CD4-positive, alpha-beta memory T cell (primary cell): ENCODE results near the gene ALOX12B. TPM values are rescaled to one million over a fixed set of nuclear protein-coding genes. Genes with fewer than 3 reads are reported as not detected.

Experiments
- microRNA-seq: library from miRNA; unstranded; fragments of <30 nt; microRNA quantifications from one replicate; pipeline ENCODE4 v1.2.0, GENCODE V29; 2021; ENCODE audit warnings: borderline replicate concordance, borderline number of aligned reads, borderline microRNAs expressed, mixed read lengths
- polyA plus RNA-seq, 2 donors: library from polyadenylated mRNA; unstranded; fragments of 300-500 nt; fragmentation: Illumina TruSeq; gene quantifications; one replicate each; pipeline ENCODE4 v1.2.3, GENCODE V29; 2021
- total RNA-seq, 2 experiments: library from RNA; stranded (reverse); gene quantifications; one replicate each; pipeline ENCODE4 v1.2.3, GENCODE V29; 2021

ALOX12B gene
- total and polyA plus RNA-seq, 4 experiments from 2014 or later, result 0.44 to 0.79 TPM; not detected in 2

Small RNAs within 50 kb of the gene (microRNA-seq; reads per million reads assigned to microRNA genes)
- gene MIR4314, result not detected

Other genes with a start within 250 kb of the ALOX12B start
- gene TMEM88, start 232.7 kb downstream of the ALOX12B start, total RNA-seq, result 1 to 10 TPM; 6.2 to 7.9 TPM
- gene TMEM88, start 232.7 kb downstream of the ALOX12B start, polyA plus RNA-seq, result not detected
- 10 to 100 TPM; 23.1 to 25.8 TPM for gene NAA38, start 230.2 kb downstream of the ALOX12B start, total RNA-seq
- gene NAA38, start 230.2 kb downstream of the ALOX12B start, polyA plus RNA-seq, result 100 to 1,000 TPM; 139 to 149 TPM
- gene CYB5D1, start 229.7 kb downstream of the ALOX12B start, total RNA-seq, result 10 to 100 TPM in 1 of 2 experiments, 1 to 10 TPM in 1; 8.7 to 11.4 TPM
- 1 to 10 TPM; 5.1 to 5.2 TPM for gene CYB5D1, start 229.7 kb downstream of the ALOX12B start, polyA plus RNA-seq
- 100 to 1,000 TPM; 274 to 287 TPM for gene CHD3, start 198.9 kb downstream of the ALOX12B start, total RNA-seq
- 10 to 100 TPM in 1 of 2 donors, under 1 TPM in 1; 0.84 to 24.4 TPM for gene CHD3, start 198.9 kb downstream of the ALOX12B start, polyA plus RNA-seq
- gene RNF227, start 171.4 kb downstream of the ALOX12B start, total RNA-seq, result 1 to 10 TPM; 6.7 to 7.4 TPM
- gene RNF227, start 171.4 kb downstream of the ALOX12B start, polyA plus RNA-seq, result 1 to 10 TPM; 2.3 to 3.6 TPM
- gene KCNAB3, start 157.9 kb downstream of the ALOX12B start, total RNA-seq, result 10 to 100 TPM; 13.4 to 14.4 TPM
- under 1 TPM in 1 of 2 donors, not detected in 1; 0.53 TPM for gene KCNAB3, start 157.9 kb downstream of the ALOX12B start, polyA plus RNA-seq
- gene TRAPPC1, start 155.8 kb downstream of the ALOX12B start, total RNA-seq, result 100 to 1,000 TPM; 116 TPM
- 100 to 1,000 TPM; 239 to 240 TPM for gene TRAPPC1, start 155.8 kb downstream of the ALOX12B start, polyA plus RNA-seq
- 10 to 100 TPM; 29.7 to 30.1 TPM for gene CNTROB, start 155.5 kb downstream of the ALOX12B start, total RNA-seq
- gene CNTROB, start 155.5 kb downstream of the ALOX12B start, polyA plus RNA-seq, result 10 to 100 TPM in 1 of 2 donors, 1 to 10 TPM in 1; 3.9 to 12.6 TPM
- gene GUCY2D, start 85.1 kb downstream of the ALOX12B start, total RNA-seq, result not detected
- under 1 TPM; 0.18 TPM for gene GUCY2D, start 85.1 kb downstream of the ALOX12B start, polyA plus RNA-seq
- gene ALOX15B, start 48.7 kb downstream of the ALOX12B start, total RNA-seq, result under 1 TPM in 1 of 2 experiments, not detected in 1; 0.15 TPM
- not detected for gene ALOX15B, start 48.7 kb downstream of the ALOX12B start, polyA plus RNA-seq
- under 1 TPM; 0.32 to 0.33 TPM for gene ALOXE3, start 30.8 kb upstream of the ALOX12B start, total RNA-seq
- gene ALOXE3, start 30.8 kb upstream of the ALOX12B start, polyA plus RNA-seq, result under 1 TPM in 1 of 2 donors, not detected in 1; 0.20 TPM
- not detected for gene HES7, start 36.4 kb upstream of the ALOX12B start, total RNA-seq
- gene HES7, start 36.4 kb upstream of the ALOX12B start, polyA plus RNA-seq, result not detected
- 10 to 100 TPM; 78.9 to 79.4 TPM for gene PER1, start 64.7 kb upstream of the ALOX12B start, total RNA-seq
- gene PER1, start 64.7 kb upstream of the ALOX12B start, polyA plus RNA-seq, result 10 to 100 TPM in 1 of 2 donors, 1 to 10 TPM in 1; 3.7 to 18.6 TPM
- 100 to 1,000 TPM; 190 to 203 TPM for gene VAMP2, start 75.2 kb upstream of the ALOX12B start, total RNA-seq
- 100 to 1,000 TPM in 1 of 2 donors, 10 to 100 TPM in 1; 41.6 to 106 TPM for gene VAMP2, start 75.2 kb upstream of the ALOX12B start, polyA plus RNA-seq
- 10 to 100 TPM; 25.0 to 25.3 TPM for gene TMEM107, start 88.7 kb upstream of the ALOX12B start, total RNA-seq
- 10 to 100 TPM; 42.4 to 43.7 TPM for gene TMEM107, start 88.7 kb upstream of the ALOX12B start, polyA plus RNA-seq
- 10 to 100 TPM; 19.2 to 19.4 TPM for gene BORCS6, start 102.5 kb upstream of the ALOX12B start, total RNA-seq
- 10 to 100 TPM; 13.3 to 21.9 TPM for gene BORCS6, start 102.5 kb upstream of the ALOX12B start, polyA plus RNA-seq
- gene AURKB, start 122.9 kb upstream of the ALOX12B start, total RNA-seq, result under 1 TPM; 0.67 to 0.83 TPM
- under 1 TPM in 1 of 2 donors, not detected in 1; 0.36 TPM for gene AURKB, start 122.9 kb upstream of the ALOX12B start, polyA plus RNA-seq
- 100 to 1,000 TPM; 310 to 317 TPM for gene CTC1, start 160.3 kb upstream of the ALOX12B start, total RNA-seq
- gene CTC1, start 160.3 kb upstream of the ALOX12B start, polyA plus RNA-seq, result 10 to 100 TPM; 17.0 to 46.8 TPM
- 10 to 100 TPM; 23.0 to 29.1 TPM for gene PFAS, start 161.6 kb upstream of the ALOX12B start, total RNA-seq
- gene PFAS, start 161.6 kb upstream of the ALOX12B start, polyA plus RNA-seq, result 10 to 100 TPM in 1 of 2 donors, 1 to 10 TPM in 1; 8.9 to 14.8 TPM
- gene RANGRF, start 201.0 kb upstream of the ALOX12B start, total RNA-seq, result 10 to 100 TPM; 39.7 to 42.8 TPM
- gene RANGRF, start 201.0 kb upstream of the ALOX12B start, polyA plus RNA-seq, result 10 to 100 TPM; 77.5 to 96.2 TPM
- gene SLC25A35, start 207.7 kb upstream of the ALOX12B start, total RNA-seq, result 1 to 10 TPM; 7.3 to 8.4 TPM
- gene SLC25A35, start 207.7 kb upstream of the ALOX12B start, polyA plus RNA-seq, result 1 to 10 TPM in 1 of 2 donors, under 1 TPM in 1; 0.86 to 1.1 TPM
- not detected for gene ARHGEF15, start 222.5 kb upstream of the ALOX12B start, total RNA-seq
- not detected for gene ARHGEF15, start 222.5 kb upstream of the ALOX12B start, polyA plus RNA-seq